Neuronal stem cell (in vitro differentiated cells): ENCODE data around the gene SPIN4.
A peak's percentile ranks its signal among the peaks of the same experiment; 100 is the strongest.

Source experiments
- DNase-seq: peaks from one replicate; pipeline ENCODE4 v3.0.0-alpha.2; 2013; ENCODE audit warnings: low spot score
- H2AFZ ChIP-seq: one replicate; pipeline ENCODE4 v1.6.1; 2013; ENCODE audit warnings: mild to moderate bottlenecking, low read length, inconsistent platforms
- H2AK5ac ChIP-seq: 2 replicates; pipeline ENCODE4 v1.6.1; 2013; ENCODE audit warnings: low read depth, mild to moderate bottlenecking, inconsistent platforms, low read length, moderate library complexity, mixed read lengths
- H2BK120ac ChIP-seq: 2 replicates; pipeline ENCODE4 v1.6.1; 2013; ENCODE audit warnings: low read depth, mild to moderate bottlenecking, inconsistent platforms, low read length, moderate library complexity, mixed read lengths
- H2BK12ac ChIP-seq: one replicate; pipeline ENCODE4 v1.6.1; 2013; ENCODE audit warnings: low read length, inconsistent platforms
- H2BK15ac ChIP-seq: 2 replicates; pipeline ENCODE4 v1.6.1; 2013; ENCODE audit warnings: mild to moderate bottlenecking, low read length, inconsistent platforms, mixed read lengths
- H2BK5ac ChIP-seq: one replicate; pipeline ENCODE4 v1.6.1; 2013; ENCODE audit warnings: inconsistent platforms, mild to moderate bottlenecking, low read length, moderate library complexity
- H3K14ac ChIP-seq: one replicate; pipeline ENCODE4 v1.6.1; 2013; ENCODE audit warnings: low read length, inconsistent platforms
- H3K18ac ChIP-seq: 2 replicates; pipeline ENCODE4 v1.6.1; 2013; ENCODE audit warnings: low read length, inconsistent platforms
- H3K23ac ChIP-seq: 2 replicates; pipeline ENCODE4 v1.6.1; 2013; ENCODE audit warnings: low read depth, mild to moderate bottlenecking, mixed read lengths, low read length, inconsistent platforms; ENCODE audit not compliant: poor library complexity
- H3K27ac ChIP-seq: replicated peaks from 3 replicates; pipeline ENCODE4 v1.5.1; 2013; ENCODE audit warnings: low read length, inconsistent platforms
- H3K27me3 ChIP-seq, 3 experiments: 2 replicates each; pipeline ENCODE4 v1.6.1; 2013; ENCODE audit warnings: low read length in 3 of 3, mild to moderate bottlenecking in 2 of 3, inconsistent platforms in 1 of 3, low read depth in 1 of 3, mixed read lengths in 1 of 3, moderate library complexity in 1 of 3; ENCODE audit not compliant: control insufficient read depth in 3 of 3, insufficient read depth in 3 of 3
- H3K36me3 ChIP-seq, 2 donors: replicated peaks in 1 of 2; 2 replicates each; pipeline ENCODE4 v1.6.1; 2013; ENCODE audit warnings: low read length in 2 of 2; ENCODE audit not compliant: control insufficient read depth in 2 of 2, insufficient read depth in 2 of 2
- H3K4ac ChIP-seq: 2 replicates; pipeline ENCODE4 v1.6.1; 2013; ENCODE audit warnings: inconsistent platforms, mild to moderate bottlenecking, low read length, moderate library complexity
- H3K4me1 ChIP-seq, 2 donors: 1 replicate in 1 of 2; 2 replicates in 1 of 2; pipeline ENCODE4 v1.6.1; 2013; ENCODE audit warnings: low read length in 2 of 2, low read depth in 1 of 2; ENCODE audit not compliant: control insufficient read depth in 2 of 2, insufficient read depth in 1 of 2
- H3K4me2 ChIP-seq: one replicate; pipeline ENCODE4 v1.6.1; 2013; ENCODE audit warnings: mild to moderate bottlenecking, low read length, inconsistent platforms; ENCODE audit not compliant: insufficient read depth, poor library complexity, severe bottlenecking
- H3K4me3 ChIP-seq, 2 donors: 2 replicates each; pipeline ENCODE4 v1.5.1; 2013; ENCODE audit warnings: low read length in 2 of 2, mild to moderate bottlenecking in 2 of 2, inconsistent platforms in 1 of 2, moderate library complexity in 1 of 2
- H3K79me1 ChIP-seq: one replicate; pipeline ENCODE4 v1.6.1; 2013; ENCODE audit warnings: low read depth, mild to moderate bottlenecking, inconsistent platforms, low read length, moderate library complexity
- H3K9ac ChIP-seq: one replicate; pipeline ENCODE4 v1.6.1; 2013; ENCODE audit warnings: mild to moderate bottlenecking, low read depth, low read length, inconsistent platforms; ENCODE audit not compliant: poor library complexity
- H3K9me3 ChIP-seq, 2 donors: replicated peaks in 1 of 2; 2 replicates each; pipeline versions ENCODE3 to v1.6.1; 2013; ENCODE audit warnings: low read length in 2 of 2, mild to moderate bottlenecking in 2 of 2, inconsistent platforms in 1 of 2, low read depth in 1 of 2, mixed read lengths in 1 of 2, moderate library complexity in 1 of 2; ENCODE audit not compliant: control insufficient read depth in 2 of 2, insufficient read depth in 1 of 2
- H4K8ac ChIP-seq: one replicate; pipeline ENCODE4 v1.6.1; 2013; ENCODE audit warnings: low read depth, mild to moderate bottlenecking, inconsistent platforms, low read length, moderate library complexity
- H4K91ac ChIP-seq: one replicate; pipeline ENCODE4 v1.6.1; 2013; ENCODE audit warnings: low read length, low read depth, mild to moderate bottlenecking, inconsistent platforms; ENCODE audit not compliant: poor library complexity
- WGBS, 2 donors: extraction: QIAGEN DNeasy Blood & Tissue Kit; methylation state at CpG; one replicate each; pipeline ENCODE4 v1.1.7; 2013; ENCODE audit warnings: missing lambda C conversion rate in 2 of 2, mixed read lengths in 1 of 2; ENCODE audit not compliant: insufficient read length in 2 of 2, insufficient replicate concordance in 1 of 2; ENCODE audit errors: extremely low coverage in 2 of 2; 5-methylcytosine and 5-hydroxymethylcytosine counted together

The SPIN4 gene

DNA sequence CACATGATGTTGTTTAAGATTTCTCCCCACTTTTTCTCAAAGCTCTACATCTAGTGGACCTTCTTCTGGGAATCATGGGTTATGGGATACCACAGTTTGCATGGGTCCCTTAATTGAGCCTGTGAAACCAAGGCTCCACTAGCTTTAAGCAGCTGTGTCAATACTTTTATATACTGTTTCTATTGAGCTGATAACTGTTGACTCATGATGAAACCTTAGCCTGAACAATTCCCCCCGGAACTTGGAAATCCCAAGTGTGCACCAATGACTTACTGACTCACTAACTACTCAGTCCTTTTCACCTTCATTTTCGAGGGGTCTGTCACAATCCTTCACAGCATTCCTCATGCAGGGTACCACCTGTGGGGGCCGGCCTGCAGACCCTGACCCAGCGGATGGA lies 12.7 kb upstream of the SPIN4 start:
- WGBS, 2 donors = no CpG with 5 or more reads among the region's 4 CpGs
- peaks cover 0 to 5% of the 10 kb centered on the region in 2 donors for H3K9me3 ChIP-seq
- H3K4me2 ChIP-seq = no peak overlapping the region
- H4K91ac ChIP-seq = no peak overlapping the region
- no peak overlapping the region for H2AK5ac ChIP-seq
- no peak for DNase-seq
- H3K36me3 ChIP-seq = no peaks in the 10 kb centered on the region
- H2BK12ac ChIP-seq = no peak overlapping the region
- H3K27ac ChIP-seq = no peak overlapping the region
- H3K18ac ChIP-seq = no peak overlapping the region
- no peaks in the 10 kb centered on the region for H3K27me3 ChIP-seq
- H2AFZ ChIP-seq = no peak overlapping the region
- no peaks in the 10 kb centered on the region for H3K79me1 ChIP-seq
- no peak overlapping the region for H3K4me3 ChIP-seq
- H3K14ac ChIP-seq = no peak overlapping the region
- H3K23ac ChIP-seq = no peak overlapping the region
- no peak overlapping the region for H3K9ac ChIP-seq
- no peaks in the 10 kb centered on the region for H3K4me1 ChIP-seq
- H2BK120ac ChIP-seq = no peak overlapping the region
- no peak overlapping the region for H3K4ac ChIP-seq
- H2BK15ac ChIP-seq = no peak overlapping the region
- H4K8ac ChIP-seq = no peak overlapping the region
- no peak overlapping the region for H2BK5ac ChIP-seq

DNA sequence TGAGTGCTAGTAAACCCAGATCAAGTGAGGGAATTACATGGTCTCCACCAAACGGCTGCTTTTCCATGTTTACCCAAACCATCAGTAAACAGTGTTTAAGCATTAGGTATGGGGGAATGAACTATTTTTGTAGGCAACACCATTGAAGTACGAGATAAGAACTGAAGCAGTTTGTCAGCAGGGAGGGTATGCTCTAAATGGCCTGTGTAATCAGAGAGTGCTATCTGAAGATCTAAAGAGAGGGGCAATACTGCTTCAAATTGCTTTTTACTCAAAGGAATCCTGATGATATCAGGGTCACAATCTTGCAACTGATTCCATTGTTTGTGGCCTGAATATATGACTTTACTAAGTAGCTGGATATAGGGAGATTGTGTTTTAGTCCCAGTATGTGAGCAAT lies 10.4 kb upstream of the SPIN4 start:
- no peak overlapping the region for H3K23ac ChIP-seq
- no peak overlapping the region for H4K8ac ChIP-seq
- H3K79me1 ChIP-seq = no peaks in the 10 kb centered on the region
- no peak overlapping the region for H2AFZ ChIP-seq
- no peaks in the 10 kb centered on the region for H3K36me3 ChIP-seq
- H2BK15ac ChIP-seq = no peak overlapping the region
- H2BK5ac ChIP-seq = no peak overlapping the region
- H3K4ac ChIP-seq = no peak overlapping the region
- H4K91ac ChIP-seq = no peak overlapping the region
- H2BK12ac ChIP-seq = no peak overlapping the region
- H3K18ac ChIP-seq = no peak overlapping the region
- no peaks in the 10 kb centered on the region for H3K4me1 ChIP-seq
- no CpG with 5 or more reads among the region's 2 CpGs for WGBS, 2 donors
- H3K27me3 ChIP-seq = no peaks in the 10 kb centered on the region
- no peak overlapping the region for H3K4me3 ChIP-seq
- H3K27ac ChIP-seq = no peak overlapping the region
- no peak for DNase-seq
- H2BK120ac ChIP-seq = no peak overlapping the region
- H3K4me2 ChIP-seq = no peak overlapping the region
- peaks cover 0 to 5% of the 10 kb centered on the region in 2 donors for H3K9me3 ChIP-seq
- H3K9ac ChIP-seq = no peak overlapping the region
- H2AK5ac ChIP-seq = no peak overlapping the region
- H3K14ac ChIP-seq = no peak overlapping the region

DNA sequence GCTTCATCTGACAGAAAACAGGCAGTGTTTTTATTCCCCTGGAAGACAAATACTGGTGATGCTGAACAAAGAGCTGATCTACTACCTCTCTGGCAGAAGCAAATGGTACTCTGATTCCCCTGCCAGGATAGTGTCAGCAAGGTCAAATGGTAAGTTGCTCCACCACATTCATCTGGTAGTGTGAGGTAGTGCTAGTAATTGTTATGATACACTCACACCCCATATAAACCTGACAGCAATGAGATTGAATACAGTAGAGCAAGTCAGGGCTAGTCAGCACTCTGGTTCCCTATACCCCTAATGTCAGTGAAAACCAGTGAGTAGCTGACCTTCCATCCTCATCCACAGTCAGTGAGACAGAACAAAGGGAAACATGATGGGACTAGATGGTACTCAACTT lies 3.4 kb upstream of the SPIN4 start:
- H3K4me1 ChIP-seq = peaks cover 0 to 1% of the 10 kb centered on the region in 2 donors
- no peak overlapping the region for H3K23ac ChIP-seq
- H3K14ac ChIP-seq = no peak overlapping the region
- no peak overlapping the region for H2BK15ac ChIP-seq
- H3K79me1 ChIP-seq = no peaks in the 10 kb centered on the region
- H3K9ac ChIP-seq = no peak overlapping the region
- H2BK5ac ChIP-seq = no peak overlapping the region
- H2BK12ac ChIP-seq = no peak overlapping the region
- H3K18ac ChIP-seq = no peak overlapping the region
- H2BK120ac ChIP-seq = no peak overlapping the region
- H3K27ac ChIP-seq = no peak overlapping the region
- H3K9me3 ChIP-seq = no peaks in the 10 kb centered on the region
- H3K4ac ChIP-seq = no peak overlapping the region
- H4K8ac ChIP-seq = no peak overlapping the region
- no peak overlapping the region for H3K4me2 ChIP-seq
- H3K36me3 ChIP-seq = no peaks in the 10 kb centered on the region
- no peak overlapping the region for H2AK5ac ChIP-seq
- H4K91ac ChIP-seq = no peak overlapping the region
- H2AFZ ChIP-seq = no peak overlapping the region
- no peak overlapping the region for H3K4me3 ChIP-seq
- DNase-seq = no peak
- no peaks in the 10 kb centered on the region for H3K27me3 ChIP-seq

DNA sequence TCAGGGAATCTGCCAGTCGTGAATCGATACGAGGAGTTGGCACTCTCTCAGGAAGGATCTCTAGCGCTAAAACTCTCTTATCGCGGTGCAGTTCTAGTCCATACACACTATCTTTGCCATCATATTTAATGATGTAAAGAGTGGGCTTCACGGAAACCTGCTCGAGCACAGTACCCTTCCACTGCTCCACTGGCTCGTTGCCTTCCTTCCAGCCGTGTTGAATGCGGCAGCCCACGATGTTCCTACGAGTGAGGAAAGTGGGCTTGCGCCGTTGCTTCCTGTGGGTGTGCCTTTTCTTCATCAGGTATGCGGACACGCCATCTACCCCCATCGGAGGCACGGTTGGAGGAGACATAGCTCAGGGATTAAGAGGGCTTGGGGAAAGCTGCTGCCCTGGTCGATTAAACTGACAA lies 661 bp downstream of the SPIN4 start:
- DNase-seq = peak; percentile 1
- Histone ChIP-seq H2BK15ac (peak overlapping the region; percentile 49), H2BK12ac (no peak overlapping the region), H3K27ac (peak overlapping the region; percentile 89), H2BK5ac (no peak overlapping the region), H3K4me2 (peak overlapping the region; percentile 57), H4K91ac (no peak overlapping the region), H3K4me3 (peak overlapping the region; percentile 75 to 91), H3K18ac (no peak overlapping the region), H3K27me3 (no peaks in the 10 kb centered on the region), H3K9me3 (no peaks in the 10 kb centered on the region), H2AK5ac (no peak overlapping the region), H3K36me3 (peaks cover 0 to 3% of the 10 kb centered on the region in 2 donors), H3K23ac (no peak overlapping the region), H2AFZ (peak overlapping the region; percentile 95), H3K9ac (peak overlapping the region; percentile 60), H3K79me1 (no peaks in the 10 kb centered on the region), H3K4ac (no peak overlapping the region), H3K4me1 (peaks cover 0 to 1% of the 10 kb centered on the region in 2 donors), H3K14ac (no peak overlapping the region), H4K8ac (no peak overlapping the region), H2BK120ac (no peak overlapping the region)
- WGBS, 2 donors = no CpG with 5 or more reads among the region's 20 CpGs
